ENCODE measurements around the gene SNAI1.

DNA sequence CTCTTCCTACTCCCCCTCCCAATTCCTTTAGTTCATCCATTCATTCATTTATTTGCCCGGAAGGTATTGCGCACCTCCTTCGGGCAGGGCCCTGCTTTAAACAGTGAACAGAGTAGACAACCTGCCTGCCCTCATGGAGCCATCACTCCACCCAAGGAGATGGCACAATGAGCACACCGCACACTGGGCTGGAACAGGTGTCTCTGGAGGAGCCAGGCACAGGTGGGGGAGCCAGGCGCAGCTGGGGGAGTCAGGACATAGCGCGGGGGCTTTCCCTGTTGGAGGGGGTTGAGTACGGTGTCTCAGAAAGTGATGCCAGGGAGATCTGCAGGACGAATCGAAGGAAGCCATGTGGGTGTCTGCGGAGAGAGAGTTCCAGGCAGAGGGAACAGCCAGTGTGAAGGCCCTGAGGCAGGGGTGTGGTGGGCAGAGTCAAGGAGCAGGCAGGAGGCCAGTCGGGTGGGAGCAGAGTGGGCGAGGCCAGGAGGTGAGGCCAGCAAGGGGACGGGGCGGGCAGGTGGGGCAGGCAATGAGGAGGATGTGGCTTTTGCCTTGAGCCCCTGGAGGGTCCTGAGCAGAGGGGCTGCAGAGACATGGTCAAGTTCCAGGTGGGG is 46.4 kb downstream of the SNAI1 start:
- TF ChIP-seq, protein P1, sequence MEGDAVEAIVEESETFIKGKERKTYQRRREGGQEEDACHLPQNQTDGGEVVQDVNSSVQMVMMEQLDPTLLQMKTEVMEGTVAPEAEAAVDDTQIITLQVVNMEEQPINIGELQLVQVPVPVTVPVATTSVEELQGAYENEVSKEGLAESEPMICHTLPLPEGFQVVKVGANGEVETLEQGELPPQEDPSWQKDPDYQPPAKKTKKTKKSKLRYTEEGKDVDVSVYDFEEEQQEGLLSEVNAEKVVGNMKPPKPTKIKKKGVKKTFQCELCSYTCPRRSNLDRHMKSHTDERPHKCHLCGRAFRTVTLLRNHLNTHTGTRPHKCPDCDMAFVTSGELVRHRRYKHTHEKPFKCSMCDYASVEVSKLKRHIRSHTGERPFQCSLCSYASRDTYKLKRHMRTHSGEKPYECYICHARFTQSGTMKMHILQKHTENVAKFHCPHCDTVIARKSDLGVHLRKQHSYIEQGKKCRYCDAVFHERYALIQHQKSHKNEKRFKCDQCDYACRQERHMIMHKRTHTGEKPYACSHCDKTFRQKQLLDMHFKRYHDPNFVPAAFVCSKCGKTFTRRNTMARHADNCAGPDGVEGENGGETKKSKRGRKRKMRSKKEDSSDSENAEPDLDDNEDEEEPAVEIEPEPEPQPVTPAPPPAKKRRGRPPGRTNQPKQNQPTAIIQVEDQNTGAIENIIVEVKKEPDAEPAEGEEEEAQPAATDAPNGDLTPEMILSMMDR (IDR thresholded peaks at IDR 0.05), result no peak
- TF ChIP-seq POLR2A (IDR thresholded peaks at IDR 0.05), result no peak
